GM13976 (cell line): ENCODE data around the gene CDK7.

Source experiments
- DNase-seq: peaks from one replicate; pipeline ENCODE4 v3.0.0; 2012; ENCODE audit warnings: low spot score
- CTCF ChIP-seq: IDR thresholded peaks from 2 replicates; pipeline ENCODE4 v1.5.1; 2012; ENCODE audit warnings: borderline replicate concordance, mild to moderate bottlenecking; ENCODE audit not compliant: insufficient read depth; ENCODE audit errors: extremely low read depth, missing control alignments, control extremely low read depth
- in situ Hi-C: fragments of 300-500 bp; cut with MboI; formaldehyde crosslinking; loops from one replicate; pipeline ENCODE4 v1.12.0; 2022; ENCODE audit warnings: low sequenced_read_pairs, mixed read lengths, inconsistent platforms; ENCODE audit not compliant: unreplicated experiment

CDK7 gene

GRCh38 chr5:69285448-69286116, 50.9 kb downstream of the CDK7 start:
- DNase-seq: no peak
- TF ChIP-seq CTCF: no peak
- in situ Hi-C loops: no loop called here

- no peak for DNase-seq
- no peak for TF ChIP-seq CTCF
- in situ Hi-C loops: no loop called here
These were observed 53.4 kb downstream of the CDK7 start for GRCh38 chr5:69288069-69288468.

- TF ChIP-seq CTCF: no peak
- DNase-seq: no peak
- in situ Hi-C loops: no loop called here
These were observed 54.0 kb downstream of the CDK7 start for GRCh38 chr5:69288688-69289087.

- DNase-seq: no peak
- TF ChIP-seq CTCF: no peak
- in situ Hi-C loops: no loop called here
These were observed 57.6 kb downstream of the CDK7 start for GRCh38 chr5:69292306-69292705.

GRCh38 chr5:69293882-69294281, 59.2 kb downstream of the CDK7 start:
- no peak for TF ChIP-seq CTCF
- DNase-seq: no peak
- in situ Hi-C loops: no loop called here

- in situ Hi-C loops: no loop called here
- no peak for DNase-seq
- TF ChIP-seq CTCF: no peak
These were observed 60.5 kb downstream of the CDK7 start for GRCh38 chr5:69295088-69295754.
